ENCODE data around the gene AFF3. TPM values are rescaled to one million over a fixed set of nuclear protein-coding genes. Genes with fewer than 3 reads are reported as not detected.

AFF3 gene
- polyA plus RNA-seq, 1 donor (not counting 4 experiments of a cell fraction or from before 2014, with no cell fraction given), result not detected

- no peaks in the 10 kb centered on the region for H3K36me3 ChIP-seq (ENCODE audit: control insufficient read depth in 2 of 2, extremely low read depth in 1 of 2, insufficient read depth in 2 of 2, low read length in 2 of 2)
- no peak for DNase-seq (ENCODE audit: low read depth, low spot score)
- FAIRE-seq, result no peak
- H3K27me3 ChIP-seq (ENCODE audit: control insufficient read depth, extremely low read depth, insufficient read depth, low read length), result no peaks in the 10 kb centered on the region
- H3K4me3 ChIP-seq (ENCODE audit: control insufficient read depth in 2 of 3, extremely low read depth in 1 of 3, insufficient read depth in 2 of 3, low read depth in 1 of 3, low read length in 3 of 3), result no peak overlapping the region
- no peak overlapping the region for H3K4me2 ChIP-seq (ENCODE audit: control insufficient read depth, extremely low read depth, insufficient read depth, low read depth, low read length)
- no peaks in the 10 kb centered on the region for H3K9me3 ChIP-seq (ENCODE audit: control insufficient read depth, low read depth, low read length)
- dilution Hi-C loops (cut with MboI; ENCODE audit: extremely low pct_ligation_motif_present, low sequenced_read_pairs), result no loop called here
- H4K20me1 ChIP-seq (ENCODE audit: control insufficient read depth, extremely low read depth, insufficient read depth, low read length), result no peaks in the 10 kb centered on the region
- no peak for TF ChIP-seq EZH2 (IDR thresholded peaks at IDR 0.05; ENCODE audit: low read length)
- TF ChIP-seq CTCF (optimal IDR thresholded peaks at IDR 0.05 in 1 of 3, IDR thresholded peaks at IDR 0.05 in 1 of 3, conservative IDR thresholded peaks at IDR 0.05 in 1 of 3; ENCODE audit: extremely low read depth in 1 of 3, insufficient read depth in 2 of 3, low read length in 3 of 3), result no peak
- H3K9ac ChIP-seq (ENCODE audit: control insufficient read depth, extremely low read depth, insufficient read depth, low read length), result no peak overlapping the region
- H3K9me1 ChIP-seq (ENCODE audit: control insufficient read depth, extremely low read depth, insufficient read depth, low read length), result no peaks in the 10 kb centered on the region
- no peak overlapping the region for H2AFZ ChIP-seq (ENCODE audit: control insufficient read depth, low read length)
- no peaks in the 10 kb centered on the region for H3K79me2 ChIP-seq (ENCODE audit: control insufficient read depth, insufficient read depth, low read length)
- H3K4me1 ChIP-seq (ENCODE audit: control insufficient read depth, extremely low read depth, insufficient read depth, low read length), result no peaks in the 10 kb centered on the region
- no peak overlapping the region for H3K27ac ChIP-seq (ENCODE audit: control insufficient read depth, insufficient read depth, low read length)
Measured at GRCh38 chr2:99915108-99915675, 227.2 kb downstream of the AFF3 start.

- no peak overlapping the region for H3K4me2 ChIP-seq (ENCODE audit: control insufficient read depth, extremely low read depth, insufficient read depth, low read depth, low read length)
- H3K9me1 ChIP-seq (ENCODE audit: control insufficient read depth, extremely low read depth, insufficient read depth, low read length), result no peaks in the 10 kb centered on the region
- no peak for FAIRE-seq
- no peak for DNase-seq (ENCODE audit: low read depth, low spot score)
- no peaks in the 10 kb centered on the region for H3K4me1 ChIP-seq (ENCODE audit: control insufficient read depth, extremely low read depth, insufficient read depth, low read length)
- no peak overlapping the region for H3K27ac ChIP-seq (ENCODE audit: control insufficient read depth, insufficient read depth, low read length)
- no peak overlapping the region for H3K4me3 ChIP-seq (ENCODE audit: control insufficient read depth in 2 of 3, extremely low read depth in 1 of 3, insufficient read depth in 2 of 3, low read depth in 1 of 3, low read length in 3 of 3)
- no peak for TF ChIP-seq EZH2 (IDR thresholded peaks at IDR 0.05; ENCODE audit: low read length)
- no peak for TF ChIP-seq CTCF (optimal IDR thresholded peaks at IDR 0.05 in 1 of 3, IDR thresholded peaks at IDR 0.05 in 1 of 3, conservative IDR thresholded peaks at IDR 0.05 in 1 of 3; ENCODE audit: extremely low read depth in 1 of 3, insufficient read depth in 2 of 3, low read length in 3 of 3)
- no peaks in the 10 kb centered on the region for H3K79me2 ChIP-seq (ENCODE audit: control insufficient read depth, insufficient read depth, low read length)
- H3K27me3 ChIP-seq (ENCODE audit: control insufficient read depth, extremely low read depth, insufficient read depth, low read length), result no peaks in the 10 kb centered on the region
- no peaks in the 10 kb centered on the region for H3K9me3 ChIP-seq (ENCODE audit: control insufficient read depth, low read depth, low read length)
- no peaks in the 10 kb centered on the region for H3K36me3 ChIP-seq (ENCODE audit: control insufficient read depth in 2 of 2, extremely low read depth in 1 of 2, insufficient read depth in 2 of 2, low read length in 2 of 2)
- H2AFZ ChIP-seq (ENCODE audit: control insufficient read depth, low read length), result no peak overlapping the region
- dilution Hi-C loops (cut with MboI; ENCODE audit: extremely low pct_ligation_motif_present, low sequenced_read_pairs), result no loop called here
- no peaks in the 10 kb centered on the region for H4K20me1 ChIP-seq (ENCODE audit: control insufficient read depth, extremely low read depth, insufficient read depth, low read length)
- no peak overlapping the region for H3K9ac ChIP-seq (ENCODE audit: control insufficient read depth, extremely low read depth, insufficient read depth, low read length)
Measured at GRCh38 chr2:99911736-99912135, 230.7 kb downstream of the AFF3 start.

All from keratinocyte (primary cell).